ENCODE measurements around the gene ATXN7. TPM values are rescaled to one million over a fixed set of nuclear protein-coding genes. Genes with fewer than 3 reads are reported as not detected.

ATXN7 gene
- total and polyA plus RNA-seq, 2 of the 13 experiments (the other 11 are each of a cell fraction or from before 2014, with no cell fraction given) = 13.8 to 20.0 TPM

DNA sequence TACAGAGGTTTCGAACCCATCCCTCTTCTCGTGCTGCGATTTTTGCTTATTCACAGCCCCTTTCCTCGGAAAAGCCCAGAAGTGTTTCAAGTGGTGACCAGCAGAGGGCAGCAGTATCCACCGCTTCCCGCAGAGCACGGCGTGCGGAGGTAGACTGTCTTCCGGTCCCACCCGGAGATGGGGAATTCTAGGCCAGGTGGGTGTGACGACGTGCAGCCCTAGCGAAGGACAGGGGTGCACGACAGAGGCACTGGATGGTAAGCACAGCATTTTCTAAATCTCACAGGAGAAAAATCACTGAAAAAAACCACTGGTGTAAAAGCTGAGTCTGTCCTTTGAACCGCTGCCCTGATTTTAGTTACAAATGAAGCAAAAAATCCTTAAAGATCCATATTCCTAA is 167.1 kb downstream of the ATXN7 start (continued):
- no peak for TF ChIP-seq YY1 (IDR thresholded peaks at IDR 0.05; ENCODE audit: insufficient read depth, insufficient replicate concordance, low read depth, low read length)
- TF ChIP-seq HOXA3 (CRISPR knock-in tag; IDR thresholded peaks at IDR 0.05) = peak; percentile 47; the same call in 1 of the 2 replicates
- peak; percentile 98 for TF ChIP-seq STAG1 (CRISPR knock-in tag; IDR thresholded peaks at IDR 0.05)
- TF ChIP-seq CEBPG (CRISPR knock-in tag; IDR thresholded peaks at IDR 0.05) = 0 out of 2 replicates have a peak, but pooled peaks have one; percentile 5
- TF ChIP-seq PHF21A (CRISPR knock-in tag; IDR thresholded peaks at IDR 0.05) = peak; percentile 43; the same call in 1 of the 2 replicates
- TF ChIP-seq DPF2 (CRISPR knock-in tag; IDR thresholded peaks at IDR 0.05; ENCODE audit: borderline replicate concordance, low read depth) = no peak
- TF ChIP-seq HHEX (CRISPR knock-in tag; IDR thresholded peaks at IDR 0.05) = no peak
- no peak for TF ChIP-seq ZNF609 (CRISPR knock-in tag; IDR thresholded peaks at IDR 0.05; ENCODE audit: borderline replicate concordance)
- TF ChIP-seq ZSCAN21 (CRISPR knock-in tag; IDR thresholded peaks at IDR 0.05; ENCODE audit: borderline replicate concordance) = no peak
- TF ChIP-seq ARID5B (CRISPR knock-in tag; IDR thresholded peaks at IDR 0.05) = peak; percentile 36; the same call in 1 of the 2 replicates
- 0 out of 2 replicates have a peak, but pooled peaks have one; percentile 24 for TF ChIP-seq MED1 (CRISPR knock-in tag; IDR thresholded peaks at IDR 0.05)
- TF ChIP-seq, protein P1, sequence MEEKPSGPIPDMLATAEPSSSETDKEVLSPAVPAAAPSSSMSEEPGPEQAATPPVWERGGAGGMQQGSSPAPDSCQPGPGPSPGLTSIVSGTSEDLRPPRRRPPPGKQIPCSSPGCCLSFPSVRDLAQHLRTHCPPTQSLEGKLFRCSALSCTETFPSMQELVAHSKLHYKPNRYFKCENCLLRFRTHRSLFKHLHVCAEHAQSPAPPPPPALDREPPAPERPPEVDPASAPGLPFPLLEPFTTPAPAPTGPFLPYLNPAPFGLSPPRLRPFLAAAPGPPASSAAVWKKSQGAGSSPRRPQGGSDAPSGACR (CRISPR knock-in tag; IDR thresholded peaks at IDR 0.05) = 0 out of 2 replicates have a peak, but pooled peaks have one; percentile 32
- peak; percentile 41; the same call in 1 of the 2 replicates for TF ChIP-seq CCDC6 (CRISPR knock-in tag; IDR thresholded peaks at IDR 0.05)
- peak; percentile 17; the same call in 1 of the 2 replicates for TF ChIP-seq SOX5 (CRISPR knock-in tag; IDR thresholded peaks at IDR 0.05; ENCODE audit: borderline replicate concordance)
- TF ChIP-seq YEATS2 (CRISPR knock-in tag; IDR thresholded peaks at IDR 0.05; ENCODE audit: borderline replicate concordance) = peak; percentile 55; the same call in 1 of the 2 replicates
- TF ChIP-seq SP140L (CRISPR knock-in tag; IDR thresholded peaks at IDR 0.05; ENCODE audit: borderline replicate concordance) = peak; percentile 33; the same call in 1 of the 2 replicates
- 0 out of 2 replicates have a peak, but pooled peaks have one; percentile 61 for TF ChIP-seq MXD4 (CRISPR knock-in tag; IDR thresholded peaks at IDR 0.05)
- TF ChIP-seq KLF16 (CRISPR knock-in tag; IDR thresholded peaks at IDR 0.05) = peak in 1 of 2 experiments; percentile 57; a peak in 1 of 4 replicates
- no peak for TF ChIP-seq ERF (CRISPR knock-in tag; IDR thresholded peaks at IDR 0.05)
- TF ChIP-seq GATAD2A (CRISPR knock-in tag; IDR thresholded peaks at IDR 0.05) = peak; percentile 59

All from HepG2 (cell line).